KOPT-K1 (cell line): ENCODE results near the gene ATP5F1E.

ENCODE experiments used
- H3K27ac ChIP-seq: fragments of 200-600 bp; sonication (generic); 2 replicates; pipeline ENCODE4 v1.5.1; 2016; ENCODE audit warnings: antibody characterized with exemption, mild to moderate bottlenecking, low read depth, low read length; ENCODE audit not compliant: poor library complexity, severe bottlenecking
- H3K36me3 ChIP-seq: fragments of 200-600 bp; sonication (generic); 2 replicates; pipeline ENCODE4 v1.5.1; 2017; ENCODE audit warnings: antibody characterized with exemption, mild to moderate bottlenecking, low read length, moderate library complexity; ENCODE audit not compliant: insufficient read depth
- H3K9me3 ChIP-seq: fragments of 200-600 bp; sonication (generic); 2 replicates; pipeline ENCODE4 v1.5.1; 2017; ENCODE audit warnings: antibody characterized with exemption, low read length, mild to moderate bottlenecking; ENCODE audit not compliant: insufficient read depth, poor library complexity, severe bottlenecking

ATP5F1E gene

DNA sequence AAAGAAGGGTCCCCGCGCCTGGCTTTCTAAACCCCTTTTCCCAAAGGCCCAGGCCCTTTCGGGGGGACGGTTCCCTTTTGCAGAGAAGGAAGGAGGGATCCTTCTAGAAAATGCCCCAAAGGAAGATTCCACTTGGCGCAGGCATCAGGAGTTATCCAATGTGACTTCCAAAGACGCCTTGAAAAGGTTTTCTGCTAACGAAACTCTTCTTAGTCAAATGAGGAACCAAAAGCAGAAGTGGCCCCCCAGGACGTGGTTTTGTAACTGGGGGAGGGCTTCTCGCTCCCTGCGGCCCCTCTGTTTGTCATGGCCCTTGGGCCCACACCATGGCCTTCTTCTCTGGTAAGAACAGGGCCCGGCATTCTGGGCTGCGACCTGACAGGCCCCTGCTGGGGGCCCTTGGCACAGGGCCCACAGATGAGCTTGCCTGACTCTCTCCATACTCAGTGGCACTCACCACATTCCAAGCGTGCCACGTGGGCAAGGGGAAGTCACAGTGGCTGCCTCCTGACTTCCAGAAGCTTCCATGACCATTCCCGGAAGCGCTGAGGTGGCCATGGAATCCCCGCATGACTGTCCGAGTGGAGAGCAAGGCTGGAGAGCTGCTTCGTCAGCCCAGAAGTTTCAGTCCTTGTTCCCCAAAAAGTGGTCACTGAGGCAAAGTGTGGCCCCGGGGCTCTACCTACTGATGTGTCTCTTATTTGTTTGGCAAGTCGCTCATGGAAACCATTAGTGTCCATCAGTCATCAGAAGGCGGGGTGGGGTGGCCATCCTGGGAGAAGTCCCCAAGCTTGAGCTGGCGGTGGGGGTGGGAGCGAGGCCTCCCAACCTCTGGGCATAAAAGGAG is 24.2 kb downstream of the ATP5F1E start:
- no peaks in the 10 kb centered on the region for H3K9me3 ChIP-seq
- no peaks in the 10 kb centered on the region for H3K36me3 ChIP-seq
- H3K27ac ChIP-seq: no peak overlapping the region

DNA sequence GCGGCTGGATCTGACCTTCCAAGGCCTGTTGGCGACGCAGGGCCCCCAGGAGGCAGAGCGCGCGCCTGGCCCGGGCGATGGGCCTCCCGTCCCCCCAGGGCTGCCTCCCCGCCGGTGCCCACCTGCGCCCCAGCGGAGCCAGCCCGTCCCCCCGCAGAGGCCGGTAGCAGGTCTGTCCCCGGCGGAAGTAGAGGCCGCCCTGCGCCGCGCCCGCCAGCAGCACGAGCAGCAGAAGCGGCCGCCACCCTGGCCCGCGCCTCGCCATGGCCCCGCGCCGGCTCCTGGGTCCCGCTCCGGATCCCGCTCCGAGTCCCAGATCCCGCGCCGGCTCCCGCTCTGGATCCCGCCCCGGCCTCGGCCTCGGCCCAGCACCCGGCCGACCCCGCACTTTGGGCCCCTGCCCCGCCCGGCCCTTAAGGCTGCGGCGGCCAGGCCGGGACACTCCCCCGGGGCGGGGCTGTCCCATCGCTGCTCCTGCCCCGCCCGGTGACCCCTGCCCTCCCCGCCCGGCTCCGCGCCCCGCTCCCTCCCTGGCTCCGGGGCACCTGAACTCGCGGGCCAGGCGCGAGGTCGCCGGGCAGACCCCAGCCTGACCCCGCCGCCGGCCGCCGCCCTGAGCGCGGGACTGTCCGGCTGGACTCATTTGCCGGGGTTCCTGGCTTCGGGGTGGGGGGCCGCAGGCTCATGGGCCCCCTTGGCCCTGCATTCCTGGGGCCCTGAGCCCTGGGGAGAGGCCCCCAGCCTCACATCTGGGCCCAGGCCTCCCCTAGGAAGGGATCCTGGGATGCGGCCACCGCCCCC is 25.1 kb downstream of the ATP5F1E start, which contains the start of gene CTSZ:
Gene CTSZ (minus strand): TSS at position 391 of the 801 bp plus-strand sequence. CDS start 126 bp downstream, at position 265.
- no peak within 1 kb of the TSS for H3K27ac ChIP-seq
- no peaks in the 10 kb centered on the region for H3K9me3 ChIP-seq
- no peaks in the 10 kb centered on the region for H3K36me3 ChIP-seq

DNA sequence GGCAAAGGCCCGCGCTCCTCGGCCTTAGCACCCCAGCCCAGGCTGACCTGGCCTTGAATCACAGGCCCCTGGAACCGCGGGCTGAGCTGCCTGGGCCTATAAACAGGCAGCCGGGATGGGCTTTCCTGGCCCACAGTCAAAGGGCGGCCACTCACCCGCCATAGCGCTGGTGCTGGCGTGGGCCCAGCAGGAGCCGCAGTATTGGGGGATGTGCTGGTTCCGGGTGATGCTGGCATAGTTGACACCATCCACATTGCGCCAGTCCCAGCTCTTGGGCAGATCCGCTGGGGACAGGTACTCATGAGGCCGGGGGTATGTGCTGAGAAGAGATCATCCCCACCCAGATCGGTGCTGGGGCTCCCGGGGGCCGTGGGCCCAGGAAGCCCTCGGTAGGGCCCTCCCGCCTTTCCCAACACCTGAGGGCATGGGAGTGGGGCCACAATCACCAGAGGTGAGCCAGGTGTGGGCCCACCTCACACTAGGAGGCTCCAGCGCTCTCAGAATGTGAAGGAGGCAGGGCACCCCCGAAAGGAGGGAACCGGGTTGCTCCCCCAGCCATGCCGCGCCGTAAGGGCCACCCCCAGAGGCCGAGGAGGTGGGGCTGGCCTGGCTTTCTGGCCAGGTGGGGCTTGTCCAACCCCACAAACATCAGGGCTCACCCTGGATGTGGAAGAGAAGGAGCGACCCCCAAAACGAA is 25.8 kb downstream of the ATP5F1E start:
- Histone ChIP-seq H3K27ac (no peak overlapping the region), H3K36me3 (no peaks in the 10 kb centered on the region), H3K9me3 (no peaks in the 10 kb centered on the region)

DNA sequence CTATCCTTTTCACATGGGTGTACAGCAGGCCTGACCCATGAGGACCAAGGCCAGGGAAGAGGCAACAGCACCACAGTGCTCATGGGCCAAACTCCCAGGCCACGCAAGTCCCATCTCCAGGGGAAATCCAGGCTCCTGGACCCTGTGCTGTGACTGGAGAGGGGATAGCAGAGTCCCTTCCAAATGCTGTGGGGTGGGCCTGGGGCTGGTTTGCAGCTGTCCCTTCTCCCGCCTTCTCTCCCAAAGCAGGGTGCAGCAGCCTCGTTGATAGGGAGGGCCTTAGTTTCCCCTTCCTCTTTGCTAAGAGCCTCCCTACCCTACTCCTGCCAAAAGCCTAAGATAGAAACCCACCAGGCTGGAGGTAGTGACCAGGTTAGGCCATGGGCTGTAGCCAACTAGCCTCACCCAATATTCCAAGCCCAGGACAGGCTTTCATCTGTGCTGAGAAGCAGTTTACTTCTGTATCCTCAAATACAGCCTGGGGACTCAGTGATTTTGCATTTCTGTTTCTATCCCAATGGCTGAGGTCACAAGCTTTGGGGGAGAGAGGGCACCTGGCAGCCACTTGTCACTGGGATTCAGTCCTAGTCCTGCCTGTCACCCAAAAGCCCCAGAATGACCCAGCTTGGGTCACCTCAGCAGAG is 26.5 kb downstream of the ATP5F1E start:
- H3K36me3 ChIP-seq: no peaks in the 10 kb centered on the region
- H3K27ac ChIP-seq: no peak overlapping the region
- no peaks in the 10 kb centered on the region for H3K9me3 ChIP-seq

DNA sequence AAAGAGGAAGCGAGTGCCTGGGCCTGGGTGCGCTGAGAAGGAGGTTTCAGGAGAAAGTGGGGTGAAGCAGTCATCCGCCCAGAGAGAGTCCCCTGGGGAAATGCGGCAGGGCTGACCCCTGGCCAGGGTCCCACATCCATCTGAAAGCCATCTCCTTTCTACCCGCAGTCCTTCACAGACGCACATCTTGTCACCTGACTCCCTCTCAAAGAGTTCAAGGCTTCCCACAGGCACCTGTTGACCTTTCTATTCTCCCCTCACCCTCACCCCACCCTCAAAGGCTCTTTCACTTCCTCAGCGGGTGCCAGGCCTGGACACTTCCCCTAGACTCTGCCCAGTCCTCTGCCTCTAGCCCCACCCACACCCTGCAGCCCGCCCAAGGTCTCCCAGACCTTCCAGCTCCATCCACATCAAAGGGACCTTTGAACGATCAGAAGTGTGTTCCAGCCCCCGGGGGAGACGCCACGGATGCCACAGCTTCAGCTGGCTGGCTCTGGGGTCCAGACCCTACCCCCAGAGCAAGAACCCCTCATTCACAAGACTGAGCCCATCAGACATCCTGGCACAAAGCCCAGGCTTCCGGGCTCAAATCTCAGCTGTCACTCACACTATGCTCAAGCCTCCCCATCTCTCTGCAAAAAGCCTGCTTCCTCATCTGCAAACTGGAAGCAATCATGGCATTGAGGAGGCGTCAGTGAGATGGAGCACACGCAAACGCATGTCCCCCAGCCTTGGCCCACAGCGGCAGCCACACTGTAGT is 27.2 kb downstream of the ATP5F1E start:
- H3K9me3 ChIP-seq: no peaks in the 10 kb centered on the region
- H3K36me3 ChIP-seq: no peaks in the 10 kb centered on the region
- no peak overlapping the region for H3K27ac ChIP-seq

DNA sequence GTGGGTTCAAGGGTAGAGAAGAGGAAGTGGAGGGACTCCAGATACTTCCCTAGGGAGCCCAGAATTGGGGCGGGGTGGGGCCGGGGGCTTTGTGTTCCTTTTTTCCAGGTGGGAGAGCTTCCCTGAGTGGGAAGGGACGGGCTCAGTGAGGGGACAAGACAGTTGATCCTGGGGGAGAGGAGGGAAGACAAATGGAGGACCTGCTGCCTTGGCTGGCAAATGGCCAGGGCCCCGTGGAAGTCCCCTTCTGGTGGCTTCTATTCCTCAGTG is 27.7 kb downstream of the ATP5F1E start:
- Histone ChIP-seq H3K27ac (no peak overlapping the region), H3K36me3 (no peaks in the 10 kb centered on the region), H3K9me3 (no peaks in the 10 kb centered on the region)

DNA sequence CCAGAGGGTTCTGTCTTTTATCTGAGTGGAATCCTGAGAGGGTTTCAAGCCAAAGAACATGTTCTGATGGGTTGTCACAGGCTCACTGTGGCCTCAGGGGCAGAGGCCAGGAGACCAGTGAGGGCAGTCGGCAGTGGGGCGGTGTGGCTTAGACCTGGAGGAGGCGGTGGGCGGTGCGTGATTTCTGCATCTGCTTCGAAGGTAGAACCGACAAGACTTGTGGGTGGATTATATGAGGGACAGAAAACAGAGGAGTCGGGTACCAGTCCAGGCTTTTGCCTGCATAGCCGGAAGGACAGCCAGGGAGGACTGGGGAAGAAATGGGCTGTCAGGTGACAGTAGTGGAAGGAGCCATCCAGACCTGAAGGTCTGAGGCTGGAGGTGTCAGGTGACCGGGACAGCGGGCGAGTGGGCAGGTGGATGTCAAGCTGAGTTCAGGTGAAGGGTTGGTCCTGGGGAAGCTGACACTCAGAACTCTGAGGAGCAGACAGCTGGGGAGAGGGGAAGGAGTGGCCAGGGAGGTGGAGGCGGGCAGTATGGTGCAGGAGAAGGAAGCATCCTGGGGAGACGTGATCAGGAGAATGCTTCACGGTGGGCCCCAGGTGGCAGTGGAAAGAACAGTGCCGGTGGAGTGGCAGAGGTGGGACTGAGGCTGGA is 28.2 kb downstream of the ATP5F1E start:
- no peak overlapping the region for H3K27ac ChIP-seq
- H3K36me3 ChIP-seq: no peaks in the 10 kb centered on the region

DNA sequence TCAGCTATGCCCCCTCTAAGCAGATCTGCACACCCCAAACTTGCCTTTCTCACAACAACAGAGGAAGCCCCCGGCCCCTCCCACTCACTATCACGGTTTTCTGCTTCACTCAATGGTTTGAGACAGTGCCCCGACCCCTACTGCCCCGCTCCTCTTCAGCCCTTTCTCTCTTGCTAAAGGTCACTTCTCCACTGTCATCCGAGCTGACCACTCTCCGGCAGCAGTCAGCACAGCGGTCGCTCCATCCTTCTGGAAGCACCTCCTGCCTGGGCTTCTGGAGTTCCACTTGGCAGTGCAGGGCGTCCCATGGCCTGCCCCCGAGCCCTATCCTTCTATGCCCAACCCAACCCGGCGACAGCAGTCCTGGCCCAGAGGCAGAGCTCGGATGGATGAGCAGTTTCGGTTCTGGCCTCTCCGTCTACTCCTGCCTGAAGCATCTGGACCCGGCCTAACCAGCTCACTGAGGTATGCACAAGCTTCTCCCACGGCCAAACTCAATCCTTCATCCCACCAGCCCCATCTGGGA is 29.2 kb downstream of the ATP5F1E start:
- no peaks in the 10 kb centered on the region for H3K36me3 ChIP-seq
- no peaks in the 10 kb centered on the region for H3K9me3 ChIP-seq
- H3K27ac ChIP-seq: no peak overlapping the region

More for the DNA sequence above, 28.2 kb downstream of the ATP5F1E start:
- H3K9me3 ChIP-seq: no peaks in the 10 kb centered on the region

DNA sequence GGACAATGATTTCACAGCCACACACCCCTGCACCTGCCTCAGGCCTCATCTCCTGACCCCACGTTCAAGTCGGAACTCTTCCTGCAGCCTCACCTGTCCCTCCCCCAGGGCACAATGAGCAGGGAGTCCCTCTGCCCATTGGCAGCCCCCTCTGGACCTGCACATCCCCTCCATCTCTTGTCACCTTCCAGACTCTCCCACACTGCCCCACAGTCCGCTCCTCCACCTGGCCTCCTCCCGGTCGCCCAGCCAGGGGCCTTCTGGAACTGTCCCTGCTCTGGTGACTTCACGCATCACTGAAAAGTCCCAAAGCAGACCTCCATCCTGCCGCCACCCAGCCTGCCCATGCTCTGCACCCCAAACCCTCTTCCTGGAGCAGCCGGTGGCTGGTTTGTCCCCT is 29.7 kb downstream of the ATP5F1E start:
- H3K27ac ChIP-seq: no peak overlapping the region
- H3K36me3 ChIP-seq: peaks cover 4% of the 10 kb centered on the region; the same call in 1 of the 2 replicates
- H3K9me3 ChIP-seq: no peaks in the 10 kb centered on the region

DNA sequence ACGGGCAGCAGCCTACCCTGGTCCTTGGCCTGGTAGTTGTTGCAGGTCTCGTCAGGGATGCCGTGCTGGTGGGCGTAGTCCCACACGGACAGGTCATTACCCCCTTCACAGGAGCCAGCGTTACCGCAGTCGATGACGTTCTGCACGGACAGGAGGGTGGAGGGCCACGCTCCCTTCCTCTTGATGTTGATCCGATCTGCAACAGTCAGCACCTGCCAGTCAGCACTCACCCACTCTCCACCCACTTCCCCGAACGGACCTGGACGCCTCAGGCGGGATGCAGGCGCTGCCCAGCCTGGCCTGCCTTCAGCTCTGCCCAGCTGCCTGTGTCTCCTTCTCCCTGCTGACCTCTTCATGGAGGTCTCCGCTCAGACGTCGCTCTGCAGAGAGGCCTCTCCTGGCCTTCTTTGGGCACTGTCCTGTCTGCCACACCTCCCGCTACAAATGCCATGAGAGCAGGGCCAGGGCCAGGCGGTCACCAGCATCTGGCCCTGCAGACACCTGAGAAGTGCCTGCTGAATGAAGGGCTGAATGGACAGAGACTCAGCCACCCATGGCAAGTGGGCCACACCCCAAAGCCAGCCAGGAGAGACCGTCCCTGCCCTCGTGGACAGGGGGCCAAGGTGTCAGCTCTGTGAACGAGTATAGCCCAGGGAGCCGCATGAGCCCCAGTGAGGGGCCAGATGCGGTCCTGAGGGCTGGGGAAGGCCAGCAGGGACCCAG is 30.5 kb downstream of the ATP5F1E start:
- Histone ChIP-seq H3K27ac (no peak overlapping the region), H3K9me3 (no peaks in the 10 kb centered on the region), H3K36me3 (peaks cover 12% of the 10 kb centered on the region; the same call in 1 of the 2 replicates)

DNA sequence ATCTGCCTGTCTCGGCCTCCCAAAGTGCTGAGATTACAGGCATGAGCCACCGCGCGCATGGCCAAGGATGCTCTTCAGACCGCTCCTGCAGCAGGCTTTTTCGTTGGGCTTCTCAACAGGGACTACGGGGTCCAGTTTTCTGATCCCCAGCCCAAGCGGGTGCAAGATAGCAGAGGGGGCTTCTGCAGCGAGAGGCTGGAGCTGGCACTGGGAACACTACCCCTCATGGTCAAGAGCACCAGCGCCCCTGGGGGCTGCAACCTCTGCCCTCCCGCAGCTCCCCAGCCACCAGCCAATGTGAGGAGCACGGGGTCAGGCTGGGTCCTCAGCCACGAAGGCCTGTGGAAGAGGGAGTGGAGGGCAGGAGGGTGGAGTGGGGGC is 31.1 kb downstream of the ATP5F1E start:
- peaks cover 17% of the 10 kb centered on the region; the same call in 1 of the 2 replicates for H3K36me3 ChIP-seq

DNA sequence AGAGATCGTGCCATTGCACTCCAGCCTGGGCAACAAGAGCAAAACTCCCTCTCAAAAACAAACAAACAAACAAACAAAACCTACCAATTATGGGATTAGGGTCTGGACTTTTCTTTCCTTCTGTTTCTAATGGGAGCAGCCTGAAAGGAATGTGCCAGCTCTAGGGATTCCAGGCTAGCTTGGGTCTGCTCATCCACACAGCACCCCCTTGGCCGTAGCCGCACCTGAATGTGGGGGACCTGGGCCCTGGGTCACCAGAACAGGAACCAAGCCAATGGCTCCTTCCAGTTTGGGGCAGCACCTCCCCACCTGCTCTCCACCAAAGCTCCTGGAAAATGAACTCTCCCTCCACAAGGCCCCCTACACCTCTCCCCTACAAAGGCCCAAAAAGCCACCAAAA is 31.8 kb downstream of the ATP5F1E start:
- peaks cover 24% of the 10 kb centered on the region for H3K36me3 ChIP-seq
- no peak overlapping the region for H3K27ac ChIP-seq
- H3K9me3 ChIP-seq: no peaks in the 10 kb centered on the region

More for the DNA sequence above, 31.1 kb downstream of the ATP5F1E start:
- H3K9me3 ChIP-seq: no peaks in the 10 kb centered on the region
- no peak overlapping the region for H3K27ac ChIP-seq

DNA sequence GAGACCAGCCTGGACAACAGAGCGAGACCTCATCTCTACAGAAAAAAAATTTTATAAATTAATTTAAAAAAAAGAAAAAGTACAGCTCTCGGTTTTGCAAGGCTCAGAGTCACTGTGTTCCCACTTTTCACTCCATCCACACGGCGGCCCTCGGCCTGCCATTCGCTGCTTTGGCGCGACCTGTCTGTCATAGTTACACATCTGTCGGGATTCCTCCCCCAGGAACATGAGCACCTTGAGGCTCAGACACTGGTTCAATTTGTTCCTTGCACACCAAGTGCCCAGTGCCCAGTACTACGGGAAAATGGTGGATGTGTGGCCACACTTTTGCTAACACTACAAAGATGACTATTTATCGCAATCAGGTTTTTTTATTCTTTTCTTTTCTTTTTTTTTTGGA is 33.5 kb downstream of the ATP5F1E start:
- peaks cover 41% of the 10 kb centered on the region for H3K36me3 ChIP-seq
- no peak overlapping the region for H3K27ac ChIP-seq
- no peaks in the 10 kb centered on the region for H3K9me3 ChIP-seq
